Neural progenitor cell (in vitro differentiated cells): ENCODE measurements around the gene ZNF397. TPM values are rescaled to one million over a fixed set of nuclear protein-coding genes. Genes with fewer than 3 reads are reported as not detected.

Experiments used
- DNase-seq: peaks from one replicate; pipeline ENCODE4 v3.0.0-alpha.2; 2016; ENCODE audit warnings: low spot score
- H2AFZ ChIP-seq: fragments of 200-600 bp; sonication (generic); replicated peaks from 2 replicates; pipeline ENCODE4 v1.6.1; 2016; ENCODE audit warnings: antibody characterized with exemption
- H3F3A ChIP-seq: fragments of 200-600 bp; sonication (generic); 2 replicates; pipeline ENCODE4 v1.6.1; 2016; ENCODE audit warnings: antibody characterized with exemption, low read depth
- H3K27ac ChIP-seq: fragments of 200-600 bp; sonication (generic); 2 replicates; pipeline ENCODE4 v1.5.1; 2016; ENCODE audit warnings: mild to moderate bottlenecking
- H3K27me3 ChIP-seq: fragments of 200-600 bp; sonication (generic); 2 replicates; pipeline ENCODE4 v1.6.1; 2016; ENCODE audit warnings: mild to moderate bottlenecking, moderate library complexity
- H3K36me3 ChIP-seq: fragments of 200-600 bp; sonication (generic); 2 replicates; pipeline ENCODE4 v1.5.1; 2016
- H3K4me1 ChIP-seq: fragments of 200-600 bp; sonication (generic); 2 replicates; pipeline ENCODE4 v1.6.1; 2016; ENCODE audit warnings: mixed run types
- H3K4me2 ChIP-seq: fragments of 200-600 bp; sonication (generic); 2 replicates; pipeline ENCODE4 v1.6.1; 2016
- H3K4me3 ChIP-seq: fragments of 200-600 bp; sonication (generic); 2 replicates; pipeline ENCODE4 v1.5.1; 2016
- H3K79me2 ChIP-seq: fragments of 200-600 bp; sonication (generic); 2 replicates; pipeline ENCODE4 v1.6.1; 2016; ENCODE audit warnings: low read depth
- H3K9ac ChIP-seq: fragments of 200-600 bp; sonication (generic); 2 replicates; pipeline ENCODE4 v1.6.1; 2016
- H3K9me3 ChIP-seq: fragments of 200-600 bp; sonication (generic); 2 replicates; pipeline ENCODE4 v1.5.1; 2016; ENCODE audit warnings: low read depth
- H4K20me1 ChIP-seq: fragments of 200-600 bp; sonication (generic); 2 replicates; pipeline ENCODE4 v1.6.1; 2016; ENCODE audit warnings: low read depth
- H3K27ac Mint-ChIP-seq: 3 replicates; pipeline ENCODE4 v1.8.0; 2021; ENCODE audit warnings: mixed read lengths
- H3K27me3 Mint-ChIP-seq: 2 replicates; pipeline ENCODE4 v1.8.0; 2022; ENCODE audit warnings: low read depth, mild to moderate bottlenecking, inconsistent platforms, moderate library complexity, mixed read lengths; ENCODE audit not compliant: insufficient read depth
- H3K36me3 Mint-ChIP-seq: 3 replicates; pipeline ENCODE4 v1.8.0; 2021; ENCODE audit warnings: mixed read lengths
- H3K4me1 Mint-ChIP-seq: 3 replicates; pipeline ENCODE4 v1.8.0; 2021; ENCODE audit warnings: mixed read lengths
- H3K4me3 Mint-ChIP-seq: 3 replicates; pipeline ENCODE4 v1.8.0; 2021; ENCODE audit warnings: mild to moderate bottlenecking, moderate library complexity, mixed read lengths
- H3K9me3 Mint-ChIP-seq: 3 replicates; pipeline ENCODE4 v1.8.0; 2020; ENCODE audit warnings: mixed read lengths
- EZH2 ChIP-seq: fragments of 200-600 bp; sonication (generic); IDR thresholded peaks from 2 replicates; pipeline ENCODE4 v1.6.1; 2017; ENCODE audit warnings: antibody characterized with exemption, mild to moderate bottlenecking, moderate library complexity
- EZH2phosphoT487 ChIP-seq: fragments of 200-600 bp; sonication (generic); IDR thresholded peaks from 2 replicates; pipeline ENCODE4 v1.6.1; 2017; ENCODE audit warnings: antibody characterized with exemption
- total RNA-seq: library from RNA; depleted of rRNA; stranded (reverse); fragments of >200 nt; gene quantifications from 2 replicates; pipeline ENCODE4 v1.2.3, GENCODE V29; 2015; ENCODE audit warnings: low replicate concordance
- TF ChIP-seq, protein P1 (sequence below): fragments of 200-600 bp; sonication (generic); IDR thresholded peaks from 2 replicates; pipeline ENCODE4 v1.5.1; 2017; ENCODE audit warnings: antibody characterized with exemption, mild to moderate bottlenecking

The ZNF397 gene
- total RNA-seq, 1 donor from 2014 or later: 93.0 TPM

DNA sequence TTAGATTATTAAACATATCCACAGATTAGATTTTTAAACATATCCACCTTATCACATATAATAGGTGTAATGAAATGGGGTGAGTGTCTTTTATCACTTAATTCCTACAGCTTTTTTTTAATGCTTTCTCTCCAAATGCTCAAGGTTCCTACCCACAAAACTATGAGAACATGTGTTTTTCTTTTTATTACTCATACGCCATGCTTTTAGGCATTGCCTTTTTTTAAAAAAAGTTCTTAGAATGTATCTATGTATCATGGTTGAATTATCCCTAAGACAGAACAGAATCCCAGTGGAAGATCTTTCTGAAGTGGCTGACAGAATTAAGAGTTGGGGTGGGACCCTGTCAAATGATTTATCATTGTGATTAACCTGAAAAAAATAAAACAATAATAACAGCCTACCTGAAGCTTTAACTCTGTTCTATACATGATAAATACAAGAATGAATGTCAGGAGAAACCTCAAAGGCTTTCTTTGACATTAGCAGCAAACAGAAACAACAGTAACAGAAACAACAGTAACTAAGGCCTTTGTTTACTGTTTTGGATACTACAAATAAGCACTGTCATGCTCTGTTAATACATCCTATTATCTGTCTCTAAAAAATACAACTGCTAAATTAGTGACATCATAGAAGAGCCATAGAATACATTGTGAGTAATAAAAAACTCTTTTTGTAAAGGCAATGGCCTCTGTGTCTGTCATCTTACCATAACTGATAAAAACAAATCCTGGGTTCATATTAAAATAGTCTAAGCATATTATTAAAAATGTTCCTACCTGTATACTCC is 4.1 kb upstream of the ZNF397 start:
- Mint-ChIP-seq H3K4me1 (no peaks in the 10 kb centered on the region), H3K4me3 (no peak overlapping the region), H3K27ac (no peak overlapping the region), H3K27me3 (peaks cover 3% of the 10 kb centered on the region), H3K36me3 (no peaks in the 10 kb centered on the region), H3K9me3 (no peaks in the 10 kb centered on the region)
- Histone ChIP-seq H3K36me3 (no peaks in the 10 kb centered on the region), H3K4me3 (no peak overlapping the region), H3K4me2 (no peak overlapping the region), H3K4me1 (peaks cover 7% of the 10 kb centered on the region), H3K79me2 (peaks cover 8% of the 10 kb centered on the region), H4K20me1 (no peaks in the 10 kb centered on the region), H3K27me3 (no peaks in the 10 kb centered on the region), H3K9me3 (no peaks in the 10 kb centered on the region), H2AFZ (no peak overlapping the region), H3K27ac (no peak overlapping the region), H3F3A (peaks cover 18% of the 10 kb centered on the region), H3K9ac (no peak overlapping the region)
- DNase-seq: no peak
- no peak for TF ChIP-seq EZH2
- TF ChIP-seq, protein P1, sequence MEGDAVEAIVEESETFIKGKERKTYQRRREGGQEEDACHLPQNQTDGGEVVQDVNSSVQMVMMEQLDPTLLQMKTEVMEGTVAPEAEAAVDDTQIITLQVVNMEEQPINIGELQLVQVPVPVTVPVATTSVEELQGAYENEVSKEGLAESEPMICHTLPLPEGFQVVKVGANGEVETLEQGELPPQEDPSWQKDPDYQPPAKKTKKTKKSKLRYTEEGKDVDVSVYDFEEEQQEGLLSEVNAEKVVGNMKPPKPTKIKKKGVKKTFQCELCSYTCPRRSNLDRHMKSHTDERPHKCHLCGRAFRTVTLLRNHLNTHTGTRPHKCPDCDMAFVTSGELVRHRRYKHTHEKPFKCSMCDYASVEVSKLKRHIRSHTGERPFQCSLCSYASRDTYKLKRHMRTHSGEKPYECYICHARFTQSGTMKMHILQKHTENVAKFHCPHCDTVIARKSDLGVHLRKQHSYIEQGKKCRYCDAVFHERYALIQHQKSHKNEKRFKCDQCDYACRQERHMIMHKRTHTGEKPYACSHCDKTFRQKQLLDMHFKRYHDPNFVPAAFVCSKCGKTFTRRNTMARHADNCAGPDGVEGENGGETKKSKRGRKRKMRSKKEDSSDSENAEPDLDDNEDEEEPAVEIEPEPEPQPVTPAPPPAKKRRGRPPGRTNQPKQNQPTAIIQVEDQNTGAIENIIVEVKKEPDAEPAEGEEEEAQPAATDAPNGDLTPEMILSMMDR: no peak
- no peak for TF ChIP-seq EZH2phosphoT487

DNA sequence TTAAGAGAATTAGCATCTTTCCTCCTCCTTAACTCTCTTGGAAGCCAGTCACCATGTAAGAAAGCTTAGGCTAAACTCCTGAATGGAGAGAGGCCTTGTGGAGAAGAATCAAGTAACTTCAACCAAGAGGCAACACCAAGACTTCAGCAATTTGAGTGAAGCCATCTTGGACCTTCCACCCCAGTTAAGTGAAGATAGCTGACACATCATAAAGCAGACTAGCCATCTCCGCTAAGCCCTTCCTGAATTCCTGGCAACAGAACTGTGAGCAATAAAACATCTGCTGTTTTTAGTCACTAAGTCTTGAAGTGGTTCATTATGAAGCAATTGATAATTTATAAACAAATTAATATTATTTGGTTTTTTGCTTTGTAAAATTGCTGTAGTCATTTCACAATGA is 1.5 kb upstream of the ZNF397 start:
- Mint-ChIP-seq H3K9me3 (peaks cover 10% of the 10 kb centered on the region), H3K27me3 (peaks cover 2% of the 10 kb centered on the region), H3K27ac (no peak overlapping the region), H3K4me3 (peak overlapping the region; percentile 11), H3K36me3 (peaks cover 24% of the 10 kb centered on the region), H3K4me1 (peaks cover 8% of the 10 kb centered on the region)
- peak overlapping the region; percentile 88 for H3K4me2 ChIP-seq
- TF ChIP-seq, protein P1: no peak
- no peak for TF ChIP-seq EZH2phosphoT487
- no peak for TF ChIP-seq EZH2
- peaks cover 17% of the 10 kb centered on the region for H3K4me1 ChIP-seq
- peaks cover 20% of the 10 kb centered on the region for H3K36me3 ChIP-seq
- H4K20me1 ChIP-seq: no peaks in the 10 kb centered on the region
- peaks cover 22% of the 10 kb centered on the region for H3F3A ChIP-seq
- no peak overlapping the region for H3K9ac ChIP-seq
- no peak overlapping the region for H3K27ac ChIP-seq
- DNase-seq: no peak
- H2AFZ ChIP-seq: peak overlapping the region; percentile 65
- no peaks in the 10 kb centered on the region for H3K9me3 ChIP-seq
- H3K79me2 ChIP-seq: peaks cover 33% of the 10 kb centered on the region
- H3K4me3 ChIP-seq: no peak overlapping the region
- no peaks in the 10 kb centered on the region for H3K27me3 ChIP-seq

DNA sequence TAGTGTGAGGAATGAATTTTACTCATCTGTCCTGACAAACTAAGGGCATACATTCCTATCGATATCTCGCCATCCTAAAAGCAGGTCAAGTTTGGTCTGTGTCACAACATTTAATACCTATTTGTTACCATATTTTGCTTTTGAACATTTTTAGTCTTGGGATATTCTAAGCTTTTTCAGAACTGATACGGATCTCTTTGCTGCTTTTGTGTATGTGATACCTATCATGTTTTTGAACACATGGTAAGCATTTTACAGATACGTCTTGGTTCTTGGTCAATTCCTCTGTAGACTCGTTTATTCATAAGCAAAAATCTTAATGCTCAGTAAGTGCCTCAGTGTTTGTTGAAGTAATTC is 592 bp downstream of the ZNF397 start:
- no peak for DNase-seq
- H3K79me2 ChIP-seq: peaks cover 38% of the 10 kb centered on the region
- Mint-ChIP-seq H3K27ac (peak overlapping the region; percentile 100), H3K27me3 (peaks cover 2% of the 10 kb centered on the region), H3K9me3 (peaks cover 15% of the 10 kb centered on the region), H3K36me3 (peaks cover 45% of the 10 kb centered on the region), H3K4me3 (peak overlapping the region; percentile 96), H3K4me1 (peaks cover 8% of the 10 kb centered on the region)
- H3K4me3 ChIP-seq: peak overlapping the region; percentile 75
- peak overlapping the region; percentile 88 for H3K4me2 ChIP-seq
- no peak for TF ChIP-seq EZH2
- H3F3A ChIP-seq: peaks cover 30% of the 10 kb centered on the region
- no peaks in the 10 kb centered on the region for H3K9me3 ChIP-seq
- H3K4me1 ChIP-seq: peaks cover 17% of the 10 kb centered on the region
- H3K27ac ChIP-seq: peak overlapping the region; percentile 96
- H3K36me3 ChIP-seq: peaks cover 29% of the 10 kb centered on the region
- H3K27me3 ChIP-seq: no peaks in the 10 kb centered on the region
- peak overlapping the region; percentile 91 for H3K9ac ChIP-seq
- peak overlapping the region; percentile 74 for H2AFZ ChIP-seq
- H4K20me1 ChIP-seq: no peaks in the 10 kb centered on the region

DNA sequence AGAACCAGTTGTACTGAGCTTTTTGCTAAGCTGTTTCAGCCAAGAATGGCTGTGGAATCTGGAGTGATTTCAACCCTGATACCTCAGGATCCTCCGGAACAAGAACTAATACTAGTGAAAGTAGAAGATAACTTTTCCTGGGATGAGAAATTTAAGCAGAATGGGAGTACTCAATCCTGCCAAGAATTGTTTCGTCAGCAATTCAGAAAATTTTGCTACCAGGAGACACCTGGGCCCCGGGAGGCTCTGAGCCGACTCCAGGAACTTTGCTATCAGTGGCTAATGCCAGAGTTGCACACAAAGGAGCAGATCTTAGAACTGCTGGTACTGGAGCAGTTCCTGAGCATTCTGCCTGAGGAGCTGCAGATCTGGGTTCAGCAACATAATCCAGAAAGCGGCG is 1.6 kb downstream of the ZNF397 start:
- DNase-seq: no peak
- Histone ChIP-seq H3K9me3 (no peaks in the 10 kb centered on the region), H3F3A (peaks cover 30% of the 10 kb centered on the region), H2AFZ (no peak overlapping the region), H3K79me2 (peaks cover 38% of the 10 kb centered on the region), H3K36me3 (peaks cover 35% of the 10 kb centered on the region), H3K27me3 (no peaks in the 10 kb centered on the region), H3K4me1 (peaks cover 17% of the 10 kb centered on the region), H4K20me1 (no peaks in the 10 kb centered on the region), H3K27ac (no peak overlapping the region), H3K9ac (peak overlapping the region; percentile 91), H3K4me3 (peak overlapping the region; percentile 75), H3K4me2 (peak overlapping the region; percentile 88)
- Mint-ChIP-seq H3K27ac (no peak overlapping the region), H3K4me1 (peaks cover 8% of the 10 kb centered on the region), H3K9me3 (peaks cover 15% of the 10 kb centered on the region), H3K27me3 (peaks cover 2% of the 10 kb centered on the region), H3K4me3 (peak overlapping the region; percentile 96), H3K36me3 (peaks cover 55% of the 10 kb centered on the region)
- TF ChIP-seq, protein P1: no peak
- no peak for TF ChIP-seq EZH2phosphoT487
